HG03439 (cell line): ENCODE measurements around the gene MAP7.
"Not testable (repeated sequence)": the region's sequence is repeated elsewhere in the genome, so short reads cannot be mapped to it uniquely, and the experiment has no call there.

Experiments used
- ATAC-seq: cut with Tn5 transposase; IDR thresholded peaks from one replicate; pipeline ENCODE4 v1.9.1; 2021; ENCODE audit warnings: mild to moderate bottlenecking, moderate library complexity; ENCODE audit not compliant: unreplicated experiment

The MAP7 gene

DNA sequence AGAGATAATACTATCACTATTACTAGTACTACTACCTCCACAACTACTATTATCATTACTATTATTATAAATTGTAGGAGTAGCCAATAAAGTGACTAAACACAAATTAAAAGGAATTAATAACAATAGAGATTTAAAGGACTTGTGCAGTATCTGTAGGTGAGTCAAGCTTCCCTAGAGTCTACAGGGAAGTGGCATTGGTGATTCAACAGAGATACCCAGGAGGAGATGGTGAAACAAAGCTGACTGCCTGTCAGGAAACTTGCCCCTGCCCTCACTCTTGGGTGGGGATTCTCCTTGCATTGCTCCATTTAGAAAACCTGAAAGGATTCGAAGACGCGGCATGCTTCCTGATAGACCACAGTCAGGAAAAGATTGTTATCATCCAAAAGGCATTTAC is 237.2 kb downstream of the MAP7 start:
- no peak for ATAC-seq

DNA sequence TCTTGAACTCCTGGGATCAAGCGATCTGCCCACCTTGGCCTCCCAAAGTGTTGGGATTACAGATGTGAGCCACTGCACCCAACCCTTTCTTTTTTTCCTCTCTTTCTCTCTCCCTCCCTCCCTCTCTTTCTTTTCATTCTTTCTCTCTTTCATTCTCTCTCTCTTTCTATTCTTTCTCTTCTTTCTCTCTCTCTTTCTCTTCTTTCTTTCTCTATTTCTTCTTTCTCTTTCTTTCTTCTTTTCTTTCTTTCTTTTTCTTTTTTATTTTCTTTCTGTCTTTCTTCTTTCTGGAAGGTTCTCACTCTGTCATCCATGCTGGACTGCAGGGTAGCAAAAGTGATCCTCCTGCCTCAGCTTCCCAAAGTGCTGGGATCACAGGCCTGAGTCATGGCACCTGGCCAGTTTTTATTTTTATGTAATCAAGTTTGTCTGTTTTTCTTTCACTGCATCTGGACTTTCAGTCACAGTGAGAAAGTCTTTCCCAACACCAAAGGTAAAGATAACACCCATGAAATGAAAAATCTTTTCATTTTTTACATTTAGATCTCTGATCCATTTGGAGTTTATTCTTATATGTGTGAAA is 240.4 kb downstream of the MAP7 start:
- no peak for ATAC-seq

- no peak for ATAC-seq
Measured at GRCh38 chr6:136309171-136309570, 241.1 kb downstream of the MAP7 start.

DNA sequence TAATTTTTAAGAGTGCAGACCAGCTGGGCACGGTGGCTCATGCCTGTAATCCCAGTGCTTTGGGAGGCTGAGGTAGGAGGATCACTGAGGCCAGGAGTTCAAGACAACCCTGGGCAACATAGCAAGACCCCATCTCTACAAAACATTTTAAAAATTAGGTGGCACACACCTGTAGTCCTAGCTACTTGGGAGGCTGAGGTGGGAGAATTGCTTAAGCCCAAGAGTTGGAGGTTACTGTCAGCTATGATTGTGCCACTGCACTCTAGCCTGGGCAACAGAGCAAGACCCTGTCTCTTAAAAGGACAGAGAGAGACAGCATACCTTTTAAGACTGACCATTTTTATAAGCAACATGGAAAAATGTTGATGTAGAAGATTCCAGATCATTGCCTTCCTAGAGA is 241.8 kb downstream of the MAP7 start:
- not testable (repeated sequence) for ATAC-seq

- ATAC-seq = no peak
Measured at GRCh38 chr6:136307351-136307750, 242.9 kb downstream of the MAP7 start.

GRCh38 chr6:136306466-136306865 is 243.8 kb downstream of the MAP7 start:
- no peak for ATAC-seq

GRCh38 chr6:136304410-136304809 is 245.8 kb downstream of the MAP7 start:
- no peak for ATAC-seq

GRCh38 chr6:136303516-136303915 is 246.7 kb downstream of the MAP7 start:
- ATAC-seq = no peak

GRCh38 chr6:136294621-136295020 is 255.6 kb downstream of the MAP7 start:
- no peak for ATAC-seq
